ENCODE results near the gene BAIAP2. TPM values are rescaled to one million over a fixed set of nuclear protein-coding genes. Genes with fewer than 3 reads are reported as not detected.

BAIAP2 gene
- total and polyA plus RNA-seq, 2 donors (not counting 1 experiment from before 2014, with no cell fraction given), result 1.3 to 12.0 TPM

DNA sequence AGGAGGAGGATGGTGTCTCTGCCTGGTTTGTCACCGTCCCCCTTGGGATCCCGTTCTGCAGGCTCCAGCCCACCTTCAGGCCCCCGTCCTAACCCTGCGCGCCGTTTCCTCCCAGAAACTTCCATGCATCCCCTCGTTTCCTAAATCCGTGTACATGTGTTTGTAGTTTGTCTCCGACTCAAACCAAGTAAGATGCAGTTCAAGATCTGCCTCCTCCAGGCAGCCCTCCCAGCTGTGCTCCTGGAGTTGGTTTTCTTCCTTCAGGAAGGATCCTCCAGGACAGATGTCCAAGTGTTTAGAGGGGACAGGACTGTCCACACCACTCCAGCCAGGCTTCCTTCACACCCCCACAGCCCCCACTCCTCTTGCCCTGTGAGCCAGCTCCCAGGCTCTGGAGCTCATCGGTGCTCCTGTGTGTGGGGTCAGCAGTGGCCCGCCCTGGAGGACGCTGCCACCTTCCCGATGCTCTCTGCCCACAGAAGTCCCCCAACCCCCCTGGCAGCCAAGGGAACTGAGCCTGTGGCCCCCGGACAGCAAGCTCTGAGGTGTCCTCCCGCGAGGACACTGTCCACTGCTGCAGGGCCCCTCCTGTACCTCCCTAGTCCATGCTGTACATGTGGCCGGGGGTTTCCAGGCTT, 11.3 kb downstream of the BAIAP2 start:
- Histone ChIP-seq H3K4me1 (ENCODE audit: control insufficient read depth in 2 of 2, insufficient read depth in 2 of 2, low read length in 2 of 2) (peaks cover 0 to 14% of the 10 kb centered on the region in 2 donors), H3K4me2 (replicated peaks; ENCODE audit: low read depth, low read length, poor library complexity, severe bottlenecking) (no peak overlapping the region), H3K79me2 (ENCODE audit: control insufficient read depth, insufficient read depth, low read length) (no peaks in the 10 kb centered on the region), H3K27ac (ENCODE audit: low read length in 2 of 2) (no peak overlapping the region), H3K36me3 (replicated peaks in 1 of 2; ENCODE audit: control extremely low read depth in 1 of 2, control insufficient read depth in 1 of 2, extremely low read depth in 1 of 2, insufficient read depth in 2 of 2, low read length in 1 of 2) (no peaks in the 10 kb centered on the region), H3K27me3 (replicated peaks in 1 of 4; ENCODE audit: control extremely low read depth in 1 of 4, control insufficient read depth in 3 of 4, insufficient read depth in 4 of 4, low read length in 3 of 4) (peaks cover 0 to 8% (median 1%) of the 10 kb centered on the region in 4 experiments), H4K20me1 (ENCODE audit: control insufficient read depth, insufficient read depth, low read length, poor library complexity, severe bottlenecking) (no peaks in the 10 kb centered on the region), H3K9me3 (ENCODE audit: control extremely low read depth in 1 of 3, control insufficient read depth in 2 of 3, insufficient read depth in 1 of 3, low read length in 2 of 3) (peaks cover 0 to 3% (median 0%) of the 10 kb centered on the region in 3 donors), H3K4me3 (ENCODE audit: control extremely low read depth in 1 of 5, extremely low read depth in 1 of 5, insufficient read depth in 1 of 5, low read depth in 2 of 5, low read length in 4 of 5) (no peak overlapping the region), H3K9ac (ENCODE audit: low read length) (no peak overlapping the region), H2AFZ (ENCODE audit: insufficient read depth, low read depth, low read length, poor library complexity, severe bottlenecking) (no peak overlapping the region)
- Mint-ChIP-seq H3K27ac (no peak overlapping the region), H3K27me3 (peaks cover 19% of the 10 kb centered on the region), H3K9me3 (ENCODE audit: insufficient read depth) (no peaks in the 10 kb centered on the region), H3K4me3 (no peak overlapping the region), H3K4me1 (peaks cover 9% of the 10 kb centered on the region)
- TF ChIP-seq, protein P1, sequence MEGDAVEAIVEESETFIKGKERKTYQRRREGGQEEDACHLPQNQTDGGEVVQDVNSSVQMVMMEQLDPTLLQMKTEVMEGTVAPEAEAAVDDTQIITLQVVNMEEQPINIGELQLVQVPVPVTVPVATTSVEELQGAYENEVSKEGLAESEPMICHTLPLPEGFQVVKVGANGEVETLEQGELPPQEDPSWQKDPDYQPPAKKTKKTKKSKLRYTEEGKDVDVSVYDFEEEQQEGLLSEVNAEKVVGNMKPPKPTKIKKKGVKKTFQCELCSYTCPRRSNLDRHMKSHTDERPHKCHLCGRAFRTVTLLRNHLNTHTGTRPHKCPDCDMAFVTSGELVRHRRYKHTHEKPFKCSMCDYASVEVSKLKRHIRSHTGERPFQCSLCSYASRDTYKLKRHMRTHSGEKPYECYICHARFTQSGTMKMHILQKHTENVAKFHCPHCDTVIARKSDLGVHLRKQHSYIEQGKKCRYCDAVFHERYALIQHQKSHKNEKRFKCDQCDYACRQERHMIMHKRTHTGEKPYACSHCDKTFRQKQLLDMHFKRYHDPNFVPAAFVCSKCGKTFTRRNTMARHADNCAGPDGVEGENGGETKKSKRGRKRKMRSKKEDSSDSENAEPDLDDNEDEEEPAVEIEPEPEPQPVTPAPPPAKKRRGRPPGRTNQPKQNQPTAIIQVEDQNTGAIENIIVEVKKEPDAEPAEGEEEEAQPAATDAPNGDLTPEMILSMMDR (IDR thresholded peaks at IDR 0.05), result no peak
- TF ChIP-seq EZH2 (IDR thresholded peaks at IDR 0.05; ENCODE audit: borderline replicate concordance, insufficient read depth, low read depth, low read length, poor library complexity, severe bottlenecking), result no peak
- no peak for ATAC-seq (ENCODE audit: low read depth)
- no peak for DNase-seq
- CTCF ChIA-PET, result no interaction called here
- 92% methylated on average over 14 of the region's 17 CpGs for WGBS (ENCODE audit: insufficient coverage)
- POLR2A ChIA-PET, result no interaction called here
- intact Hi-C loops (cut with micrococcal nuclease), result no loop called here

DNA sequence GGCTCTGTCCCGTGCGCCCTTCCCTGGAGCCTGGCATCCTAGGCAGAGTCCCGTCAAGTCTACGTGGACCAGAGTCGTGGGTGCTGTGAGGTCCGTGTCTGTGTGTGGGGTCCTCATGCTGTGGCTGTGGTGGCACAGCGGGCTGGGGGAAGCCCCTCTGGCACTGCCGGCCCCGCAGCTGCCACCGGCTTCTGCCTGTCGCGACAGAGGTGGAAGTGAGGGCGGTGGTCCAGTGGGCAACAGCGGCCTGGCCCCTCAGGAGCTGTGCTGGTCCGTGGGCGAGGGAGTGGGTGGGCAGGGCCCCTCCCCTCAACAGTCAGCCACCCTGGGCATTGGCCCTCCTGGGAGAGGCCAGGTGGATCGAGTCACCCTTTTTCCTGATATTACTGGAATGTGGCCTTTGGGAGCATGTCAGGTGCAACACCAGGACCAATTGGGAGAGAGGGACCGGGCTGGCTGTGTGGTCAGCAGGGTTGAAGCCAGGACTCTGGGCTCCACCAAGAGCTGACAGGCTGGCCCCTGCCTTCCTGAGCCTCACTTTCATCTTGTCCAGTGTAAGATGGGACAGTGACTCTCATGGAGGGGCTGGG, 11.9 kb downstream of the BAIAP2 start:
- Histone ChIP-seq H3K4me1 (ENCODE audit: control insufficient read depth in 2 of 2, insufficient read depth in 2 of 2, low read length in 2 of 2) (peaks cover 0 to 14% of the 10 kb centered on the region in 2 donors), H2AFZ (ENCODE audit: insufficient read depth, low read depth, low read length, poor library complexity, severe bottlenecking) (no peak overlapping the region), H3K27me3 (replicated peaks in 1 of 4; ENCODE audit: control extremely low read depth in 1 of 4, control insufficient read depth in 3 of 4, insufficient read depth in 4 of 4, low read length in 3 of 4) (peaks cover 0 to 8% (median 1%) of the 10 kb centered on the region in 4 experiments), H3K9ac (ENCODE audit: low read length) (no peak overlapping the region), H3K4me2 (replicated peaks; ENCODE audit: low read depth, low read length, poor library complexity, severe bottlenecking) (no peak overlapping the region), H4K20me1 (ENCODE audit: control insufficient read depth, insufficient read depth, low read length, poor library complexity, severe bottlenecking) (no peaks in the 10 kb centered on the region), H3K27ac (ENCODE audit: low read length in 2 of 2) (no peak overlapping the region), H3K4me3 (ENCODE audit: control extremely low read depth in 1 of 5, extremely low read depth in 1 of 5, insufficient read depth in 1 of 5, low read depth in 2 of 5, low read length in 4 of 5) (no peak overlapping the region), H3K9me3 (ENCODE audit: control extremely low read depth in 1 of 3, control insufficient read depth in 2 of 3, insufficient read depth in 1 of 3, low read length in 2 of 3) (peaks cover 0 to 3% (median 0%) of the 10 kb centered on the region in 3 donors), H3K79me2 (ENCODE audit: control insufficient read depth, insufficient read depth, low read length) (no peaks in the 10 kb centered on the region), H3K36me3 (replicated peaks in 1 of 2; ENCODE audit: control extremely low read depth in 1 of 2, control insufficient read depth in 1 of 2, extremely low read depth in 1 of 2, insufficient read depth in 2 of 2, low read length in 1 of 2) (no peaks in the 10 kb centered on the region)
- Mint-ChIP-seq H3K4me3 (no peak overlapping the region), H3K27me3 (peaks cover 19% of the 10 kb centered on the region), H3K27ac (no peak overlapping the region), H3K4me1 (peaks cover 9% of the 10 kb centered on the region), H3K9me3 (ENCODE audit: insufficient read depth) (no peaks in the 10 kb centered on the region)
- ATAC-seq (ENCODE audit: low read depth), result no peak
- CTCF ChIA-PET, result no interaction called here
- no peak for DNase-seq
- intact Hi-C loops (cut with micrococcal nuclease), result no loop called here
- WGBS (ENCODE audit: insufficient coverage), result 87% methylated on average over 18 of the region's 18 CpGs
- POLR2A ChIA-PET, result no interaction called here
- TF ChIP-seq, protein P1 (IDR thresholded peaks at IDR 0.05), result no peak
- no peak for TF ChIP-seq EZH2 (IDR thresholded peaks at IDR 0.05; ENCODE audit: borderline replicate concordance, insufficient read depth, low read depth, low read length, poor library complexity, severe bottlenecking)
